SJCRH30 (cell line): ENCODE measurements around the gene UGT1A4. TPM values are rescaled to one million over a fixed set of nuclear protein-coding genes. Genes with fewer than 3 reads are reported as not detected.

Experiments
- DNase-seq, 2 experiments: peaks; one replicate each; pipeline ENCODE4 v3.0.0-alpha.2; 2015 to 2020
- H3K27ac ChIP-seq: fragments of 250-450 bp; sonication (Bioruptor Pico); 2 replicates; pipeline ENCODE4 v1.5.1; 2020; ENCODE audit warnings: mild to moderate bottlenecking, moderate library complexity
- H3K27me3 ChIP-seq: fragments of 250-450 bp; sonication (Bioruptor Pico); 2 replicates; pipeline ENCODE4 v1.5.1; 2020; ENCODE audit warnings: mild to moderate bottlenecking, moderate library complexity
- H3K36me3 ChIP-seq: fragments of 250-450 bp; sonication (Bioruptor Pico); 2 replicates; pipeline ENCODE4 v1.5.1; 2020; ENCODE audit warnings: mild to moderate bottlenecking, moderate library complexity
- H3K4me1 ChIP-seq: fragments of 250-450 bp; sonication (Bioruptor Pico); 2 replicates; pipeline ENCODE4 v1.5.1; 2020; ENCODE audit warnings: mild to moderate bottlenecking, moderate library complexity
- H3K4me3 ChIP-seq: fragments of 250-450 bp; sonication (Bioruptor Pico); 2 replicates; pipeline ENCODE4 v1.5.1; 2020; ENCODE audit warnings: mild to moderate bottlenecking, moderate library complexity
- H3K9me3 ChIP-seq: fragments of 250-450 bp; sonication (Bioruptor Pico); replicated peaks from 2 replicates; pipeline ENCODE4 v1.5.1; 2020; ENCODE audit warnings: mild to moderate bottlenecking, moderate library complexity
- total RNA-seq: library from RNA; depleted of rRNA; stranded (reverse); fragments of >200 nt; shearing (Covaris generic); gene quantifications from 2 replicates; pipeline ENCODE4 v1.2.3, GENCODE V29; 2014

The UGT1A4 gene
- total RNA-seq, 1 experiment from 2014 or later = not detected

DNA sequence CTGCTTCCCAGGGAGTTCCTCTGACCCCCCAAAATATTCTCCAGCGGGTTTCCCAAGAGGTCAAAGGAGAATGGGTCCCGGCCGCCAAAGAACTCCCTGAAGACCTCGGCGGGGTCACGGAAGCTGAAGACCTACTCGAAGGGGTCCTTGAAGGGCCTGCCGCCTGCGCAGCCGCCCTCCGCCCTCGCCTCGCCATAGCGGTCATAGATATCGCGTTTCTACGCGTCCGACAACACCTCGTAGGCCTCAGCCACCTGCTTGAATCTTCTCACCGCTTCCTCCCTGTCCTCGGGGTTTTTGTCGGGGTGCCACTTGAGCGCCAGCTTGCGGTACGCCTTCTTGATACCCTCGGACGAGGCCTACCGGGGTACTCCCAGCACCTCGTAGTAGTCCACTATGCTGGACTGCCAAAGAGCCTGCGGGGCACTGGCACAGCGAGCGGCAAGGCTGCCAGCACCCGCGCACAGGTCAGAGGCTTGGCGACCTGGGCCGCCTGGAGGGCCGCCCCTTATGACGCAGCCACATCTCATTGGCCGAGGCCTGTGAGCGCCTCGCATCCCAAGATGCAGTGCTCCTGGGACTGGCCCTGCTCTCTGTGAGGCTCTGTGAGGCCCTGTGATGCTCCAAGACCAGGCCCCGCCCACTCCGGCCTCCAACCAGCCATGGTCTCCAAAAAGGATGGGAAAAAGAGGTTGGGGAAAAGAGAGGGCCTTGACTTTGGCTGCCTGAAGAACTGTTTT is 36.5 kb downstream of the UGT1A4 start:
- H3K4me1 ChIP-seq = no peaks in the 10 kb centered on the region
- no peak overlapping the region for H3K4me3 ChIP-seq
- no peak for DNase-seq
- H3K27ac ChIP-seq = no peak overlapping the region
- no peaks in the 10 kb centered on the region for H3K27me3 ChIP-seq
- no peaks in the 10 kb centered on the region for H3K36me3 ChIP-seq
- peaks cover 5% of the 10 kb centered on the region; the same call in 1 of the 2 replicates for H3K9me3 ChIP-seq

DNA sequence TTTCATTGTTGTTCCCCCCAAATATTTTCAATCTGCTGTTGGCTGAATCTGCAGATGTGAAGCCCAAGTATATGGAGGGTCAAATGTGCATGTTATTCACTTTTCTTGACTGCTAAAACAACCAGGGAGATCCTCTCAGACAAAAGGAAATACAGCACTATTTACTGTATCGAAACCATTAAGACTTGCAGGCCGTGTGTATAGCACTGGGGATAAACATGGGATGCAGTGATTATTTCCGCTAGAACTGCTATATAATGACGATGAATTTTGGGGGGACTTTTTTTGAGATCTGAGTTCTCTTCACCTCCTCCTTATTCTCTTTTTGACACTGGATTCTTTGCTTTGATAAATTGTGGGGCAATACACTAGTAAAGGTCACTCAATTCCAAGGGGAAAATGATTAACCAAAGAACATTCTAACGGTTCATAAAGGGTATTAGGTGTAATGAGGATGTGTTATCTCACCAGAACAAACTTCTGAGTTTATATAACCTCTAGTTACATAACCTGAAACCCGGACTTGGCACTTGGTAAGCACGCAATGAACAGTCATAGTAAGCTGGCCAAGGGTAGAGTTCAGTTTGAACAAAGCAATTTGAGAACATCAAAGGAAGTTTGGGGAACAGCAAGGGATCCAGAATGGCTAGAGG is 38.0 kb downstream of the UGT1A4 start:
- no peaks in the 10 kb centered on the region for H3K27me3 ChIP-seq
- no peaks in the 10 kb centered on the region for H3K36me3 ChIP-seq
- H3K27ac ChIP-seq = no peak overlapping the region
- H3K9me3 ChIP-seq = no peaks in the 10 kb centered on the region
- no peak overlapping the region for H3K4me3 ChIP-seq
- no peaks in the 10 kb centered on the region for H3K4me1 ChIP-seq
- no peak for DNase-seq

DNA sequence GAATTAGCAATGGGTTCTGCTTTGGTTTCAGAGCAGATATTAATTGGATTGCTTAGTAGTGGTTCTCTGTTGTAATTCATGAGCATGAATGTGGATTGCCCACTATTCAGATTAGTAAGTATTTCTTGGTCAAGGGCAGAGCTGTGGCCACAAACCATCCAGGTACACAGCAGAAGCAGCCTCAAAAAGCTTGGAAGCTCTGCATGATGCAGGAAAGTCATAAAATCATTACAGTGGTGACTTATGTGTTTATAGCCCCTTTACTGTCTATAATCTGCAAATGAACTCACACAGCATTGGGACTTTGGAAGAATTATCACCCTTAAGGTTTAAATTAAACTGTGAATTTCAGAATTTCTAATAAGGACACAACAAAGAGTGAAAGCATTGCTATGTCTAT is 39.6 kb downstream of the UGT1A4 start:
- Histone ChIP-seq H3K4me1 (no peaks in the 10 kb centered on the region), H3K4me3 (no peak overlapping the region), H3K36me3 (no peaks in the 10 kb centered on the region), H3K9me3 (no peaks in the 10 kb centered on the region), H3K27ac (no peak overlapping the region), H3K27me3 (no peaks in the 10 kb centered on the region; the same call in 1 of the 2 replicates)
- no peak for DNase-seq

DNA sequence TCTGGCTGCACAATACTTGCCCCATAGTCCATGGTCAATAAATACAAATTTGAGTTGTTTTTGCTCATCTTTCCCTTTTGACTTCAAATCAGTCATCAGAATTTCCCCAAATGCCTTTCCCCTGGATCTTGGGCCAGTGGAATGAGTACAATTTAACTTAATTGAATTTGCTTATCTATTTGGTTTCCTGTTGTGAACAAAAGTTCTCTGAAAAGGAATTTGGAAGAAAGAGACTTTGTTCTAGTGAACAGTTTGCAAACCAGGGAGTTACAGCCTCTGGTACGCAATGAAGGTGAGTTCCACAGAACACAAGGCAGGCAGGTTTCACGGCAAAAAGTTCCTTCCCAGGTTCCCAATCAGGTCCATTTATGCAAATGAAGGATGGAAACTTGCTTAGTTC is 40.3 kb downstream of the UGT1A4 start:
- Histone ChIP-seq H3K4me3 (no peak overlapping the region), H3K9me3 (no peaks in the 10 kb centered on the region), H3K27me3 (no peaks in the 10 kb centered on the region; the same call in 1 of the 2 replicates), H3K27ac (no peak overlapping the region), H3K36me3 (no peaks in the 10 kb centered on the region), H3K4me1 (no peaks in the 10 kb centered on the region)
- DNase-seq = no peak

DNA sequence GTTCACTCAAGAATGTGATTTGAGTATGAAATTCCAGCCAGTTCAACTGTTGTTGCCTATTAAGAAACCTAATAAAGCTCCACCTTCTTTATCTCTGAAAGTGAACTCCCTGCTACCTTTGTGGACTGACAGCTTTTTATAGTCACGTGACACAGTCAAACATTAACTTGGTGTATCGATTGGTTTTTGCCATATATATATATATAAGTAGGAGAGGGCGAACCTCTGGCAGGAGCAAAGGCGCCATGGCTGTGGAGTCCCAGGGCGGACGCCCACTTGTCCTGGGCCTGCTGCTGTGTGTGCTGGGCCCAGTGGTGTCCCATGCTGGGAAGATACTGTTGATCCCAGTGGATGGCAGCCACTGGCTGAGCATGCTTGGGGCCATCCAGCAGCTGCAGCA is 41.5 kb downstream of the UGT1A4 start, which contains the start of gene UGT1A1:
Gene UGT1A1, plus strand, starts transcription at position 228 of the 400 bp plus-strand sequence. Its CDS starts 18 bp downstream, at position 246.
- Histone ChIP-seq H3K9me3 (no peaks in the 10 kb centered on the region), H3K27me3 (no peaks in the 10 kb centered on the region; the same call in 1 of the 2 replicates)
- DNase-seq = no peak

DNA sequence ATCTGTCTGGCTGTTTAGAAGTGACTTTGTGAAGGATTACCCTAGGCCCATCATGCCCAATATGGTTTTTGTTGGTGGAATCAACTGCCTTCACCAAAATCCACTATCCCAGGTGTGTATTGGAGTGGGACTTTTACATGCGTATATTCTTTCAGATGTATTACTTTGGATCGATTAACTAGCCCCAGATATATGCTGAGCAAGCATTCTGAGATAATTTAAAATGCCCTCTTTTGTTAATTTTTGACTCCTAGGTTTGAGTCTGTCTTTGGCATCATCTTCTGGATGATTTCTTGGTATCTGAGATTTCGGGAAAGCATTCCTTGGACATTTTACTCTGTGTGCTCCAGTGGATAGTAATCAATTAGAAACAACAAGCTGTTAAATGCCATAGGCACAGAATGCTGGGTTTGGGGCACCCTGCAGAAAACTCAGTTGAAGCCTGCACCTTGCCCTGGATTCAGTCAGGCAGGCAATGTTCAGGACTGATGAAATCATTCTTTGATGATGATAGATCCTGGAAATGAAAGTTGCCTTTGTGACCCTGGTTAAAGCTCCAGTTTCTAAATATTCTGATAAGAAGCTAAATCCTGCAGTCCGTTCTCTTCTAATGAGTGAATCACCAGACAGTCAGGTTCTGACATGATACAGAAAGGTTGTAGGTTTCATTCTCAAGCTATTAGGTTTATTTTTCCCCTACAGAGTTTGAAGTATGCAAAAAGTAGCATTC is 42.7 kb downstream of the UGT1A4 start:
- no peak for DNase-seq
- Histone ChIP-seq H3K27ac (no peak overlapping the region), H3K4me3 (no peak overlapping the region), H3K36me3 (no peaks in the 10 kb centered on the region), H3K9me3 (no peaks in the 10 kb centered on the region), H3K27me3 (no peaks in the 10 kb centered on the region; the same call in 1 of the 2 replicates), H3K4me1 (no peaks in the 10 kb centered on the region)

More for the DNA sequence above, 41.5 kb downstream of the UGT1A4 start, which contains the start of gene UGT1A1:
- H3K36me3 ChIP-seq = no peaks in the 10 kb centered on the region
- no peaks in the 10 kb centered on the region for H3K4me1 ChIP-seq
- H3K4me3 ChIP-seq = no peak within 1 kb of the TSS
- H3K27ac ChIP-seq = no peak within 1 kb of the TSS

DNA sequence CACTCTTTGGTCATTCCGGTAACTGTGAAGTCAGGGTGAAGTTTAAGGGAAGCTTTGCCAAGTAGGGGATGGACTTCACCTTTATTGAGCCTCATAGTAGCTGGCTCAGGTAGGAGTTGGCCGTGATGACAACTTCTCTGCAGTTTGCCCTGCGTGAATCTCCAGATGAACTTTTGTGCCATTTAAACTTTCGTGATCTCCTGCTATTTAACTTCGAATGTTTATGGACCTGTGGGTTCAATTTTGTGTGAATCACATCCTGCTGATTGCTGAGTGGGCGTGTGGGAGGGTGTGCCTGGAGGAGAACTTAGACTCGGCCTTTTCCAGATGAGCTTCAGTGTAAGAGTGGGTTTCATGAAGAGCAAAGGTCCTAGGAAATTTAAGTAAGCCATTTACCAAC is 45.7 kb downstream of the UGT1A4 start:
- no peak overlapping the region for H3K4me3 ChIP-seq
- no peaks in the 10 kb centered on the region for H3K4me1 ChIP-seq
- no peak for DNase-seq
- no peaks in the 10 kb centered on the region for H3K9me3 ChIP-seq
- no peaks in the 10 kb centered on the region for H3K36me3 ChIP-seq
- no peaks in the 10 kb centered on the region; the same call in 1 of the 2 replicates for H3K27me3 ChIP-seq
- H3K27ac ChIP-seq = no peak overlapping the region

DNA sequence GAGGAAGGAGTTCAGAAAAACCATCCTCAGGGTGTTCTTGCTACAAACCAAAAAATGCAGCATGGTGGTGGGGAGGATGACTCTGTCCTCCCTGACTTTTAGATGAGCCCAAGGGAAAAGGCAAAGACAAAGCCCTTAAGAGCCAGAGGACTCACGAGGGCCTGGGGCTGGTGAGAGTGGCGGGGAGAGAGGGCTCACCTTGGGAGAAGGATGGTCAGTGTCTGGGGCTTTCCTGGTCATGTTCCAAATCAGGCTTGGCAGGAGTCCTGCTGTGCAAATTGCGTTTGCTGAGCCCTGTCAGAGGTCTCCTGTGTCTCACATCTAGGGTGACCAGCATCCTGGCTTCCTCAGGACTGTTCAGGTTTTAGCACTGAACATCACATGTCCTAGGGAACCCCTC is 46.2 kb downstream of the UGT1A4 start:
- no peak overlapping the region for H3K4me3 ChIP-seq
- H3K27me3 ChIP-seq = no peaks in the 10 kb centered on the region; the same call in 1 of the 2 replicates
- no peaks in the 10 kb centered on the region for H3K4me1 ChIP-seq
- no peak for DNase-seq
- no peak overlapping the region for H3K27ac ChIP-seq
- H3K36me3 ChIP-seq = no peaks in the 10 kb centered on the region
- H3K9me3 ChIP-seq = no peaks in the 10 kb centered on the region

DNA sequence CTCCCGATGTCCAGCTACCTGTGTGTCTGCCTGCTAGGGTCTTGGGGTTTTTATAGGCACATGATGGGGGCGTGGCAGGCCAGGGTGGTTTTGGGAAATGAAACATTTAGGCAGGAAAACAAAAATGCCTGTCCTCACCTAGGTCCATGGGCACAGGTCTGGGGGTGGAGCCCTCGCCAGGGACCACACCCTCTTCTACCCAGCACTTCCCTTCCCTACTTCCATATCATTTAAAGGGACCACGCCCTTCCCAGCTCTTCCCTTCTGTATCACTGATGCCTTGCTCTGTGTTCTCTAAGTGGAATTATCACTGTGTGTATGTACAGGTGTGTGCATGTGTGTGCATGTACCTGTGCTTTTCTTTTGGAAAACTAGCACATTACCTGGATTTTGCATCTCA is 47.9 kb downstream of the UGT1A4 start:
- H3K4me3 ChIP-seq = no peak overlapping the region
- H3K36me3 ChIP-seq = no peaks in the 10 kb centered on the region
- DNase-seq = no peak
- H3K4me1 ChIP-seq = no peaks in the 10 kb centered on the region
- peaks cover 8% of the 10 kb centered on the region; the same call in 1 of the 2 replicates for H3K27me3 ChIP-seq
- H3K9me3 ChIP-seq = no peaks in the 10 kb centered on the region
- H3K27ac ChIP-seq = no peak overlapping the region

DNA sequence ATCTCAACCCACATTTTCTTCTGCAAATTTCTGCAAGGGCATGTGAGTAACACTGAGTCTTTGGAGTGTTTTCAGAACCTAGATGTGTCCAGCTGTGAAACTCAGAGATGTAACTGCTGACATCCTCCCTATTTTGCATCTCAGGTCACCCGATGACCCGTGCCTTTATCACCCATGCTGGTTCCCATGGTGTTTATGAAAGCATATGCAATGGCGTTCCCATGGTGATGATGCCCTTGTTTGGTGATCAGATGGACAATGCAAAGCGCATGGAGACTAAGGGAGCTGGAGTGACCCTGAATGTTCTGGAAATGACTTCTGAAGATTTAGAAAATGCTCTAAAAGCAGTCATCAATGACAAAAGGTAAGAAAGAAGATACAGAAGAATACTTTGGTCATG is 49.5 kb downstream of the UGT1A4 start:
- no peak for DNase-seq
- Histone ChIP-seq H3K9me3 (no peaks in the 10 kb centered on the region), H3K4me3 (no peak overlapping the region), H3K4me1 (no peaks in the 10 kb centered on the region), H3K27me3 (peaks cover 8% of the 10 kb centered on the region; the same call in 1 of the 2 replicates), H3K27ac (no peak overlapping the region), H3K36me3 (no peaks in the 10 kb centered on the region)

DNA sequence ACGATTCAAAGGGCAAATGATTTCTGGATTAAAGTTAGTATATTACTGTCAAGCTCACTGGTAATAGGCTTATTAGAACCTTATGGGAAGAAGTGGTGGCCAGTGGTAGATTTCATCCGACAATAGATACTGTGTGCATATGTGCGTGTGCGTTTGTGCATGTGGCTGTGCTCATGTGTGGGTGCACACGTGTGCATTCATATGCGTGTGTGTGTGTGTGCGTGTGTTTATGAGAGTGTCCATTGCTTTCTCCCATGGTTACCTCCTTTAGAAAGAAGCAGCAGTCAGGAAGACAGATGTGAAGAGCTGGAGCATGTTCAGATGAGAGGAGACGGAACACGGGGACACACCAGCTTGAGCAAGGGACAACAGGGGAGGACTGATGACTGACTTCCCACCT is 50.7 kb downstream of the UGT1A4 start:
- Histone ChIP-seq H3K36me3 (no peaks in the 10 kb centered on the region), H3K4me1 (no peaks in the 10 kb centered on the region), H3K9me3 (no peaks in the 10 kb centered on the region), H3K27me3 (peaks cover 8% of the 10 kb centered on the region; the same call in 1 of the 2 replicates), H3K4me3 (no peak overlapping the region), H3K27ac (no peak overlapping the region)
- DNase-seq = no peak

DNA sequence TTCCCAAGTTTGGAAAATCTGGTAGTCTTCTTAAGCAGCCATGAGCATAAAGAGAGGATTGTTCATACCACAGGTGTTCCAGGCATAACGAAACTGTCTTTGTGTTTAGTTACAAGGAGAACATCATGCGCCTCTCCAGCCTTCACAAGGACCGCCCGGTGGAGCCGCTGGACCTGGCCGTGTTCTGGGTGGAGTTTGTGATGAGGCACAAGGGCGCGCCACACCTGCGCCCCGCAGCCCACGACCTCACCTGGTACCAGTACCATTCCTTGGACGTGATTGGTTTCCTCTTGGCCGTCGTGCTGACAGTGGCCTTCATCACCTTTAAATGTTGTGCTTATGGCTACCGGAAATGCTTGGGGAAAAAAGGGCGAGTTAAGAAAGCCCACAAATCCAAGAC is 53.6 kb downstream of the UGT1A4 start:
- no peaks in the 10 kb centered on the region for H3K36me3 ChIP-seq
- no peaks in the 10 kb centered on the region for H3K4me1 ChIP-seq
- DNase-seq = no peak
- no peak overlapping the region for H3K27ac ChIP-seq
- H3K4me3 ChIP-seq = no peak overlapping the region
- no peaks in the 10 kb centered on the region for H3K9me3 ChIP-seq
- H3K27me3 ChIP-seq = peaks cover 8% of the 10 kb centered on the region; the same call in 1 of the 2 replicates

DNA sequence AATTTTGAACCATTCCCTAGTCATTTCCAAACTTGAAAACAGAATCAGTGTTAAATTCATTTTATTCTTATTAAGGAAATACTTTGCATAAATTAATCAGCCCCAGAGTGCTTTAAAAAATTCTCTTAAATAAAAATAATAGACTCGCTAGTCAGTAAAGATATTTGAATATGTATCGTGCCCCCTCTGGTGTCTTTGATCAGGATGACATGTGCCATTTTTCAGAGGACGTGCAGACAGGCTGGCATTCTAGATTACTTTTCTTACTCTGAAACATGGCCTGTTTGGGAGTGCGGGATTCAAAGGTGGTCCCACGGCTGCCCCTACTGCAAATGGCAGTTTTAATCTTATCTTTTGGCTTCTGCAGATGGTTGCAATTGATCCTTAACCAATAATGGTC is 54.0 kb downstream of the UGT1A4 start:
- Histone ChIP-seq H3K9me3 (no peaks in the 10 kb centered on the region), H3K36me3 (no peaks in the 10 kb centered on the region), H3K27me3 (peaks cover 8% of the 10 kb centered on the region; the same call in 1 of the 2 replicates), H3K4me3 (no peak overlapping the region), H3K4me1 (no peaks in the 10 kb centered on the region), H3K27ac (no peak overlapping the region)
- DNase-seq = no peak

DNA sequence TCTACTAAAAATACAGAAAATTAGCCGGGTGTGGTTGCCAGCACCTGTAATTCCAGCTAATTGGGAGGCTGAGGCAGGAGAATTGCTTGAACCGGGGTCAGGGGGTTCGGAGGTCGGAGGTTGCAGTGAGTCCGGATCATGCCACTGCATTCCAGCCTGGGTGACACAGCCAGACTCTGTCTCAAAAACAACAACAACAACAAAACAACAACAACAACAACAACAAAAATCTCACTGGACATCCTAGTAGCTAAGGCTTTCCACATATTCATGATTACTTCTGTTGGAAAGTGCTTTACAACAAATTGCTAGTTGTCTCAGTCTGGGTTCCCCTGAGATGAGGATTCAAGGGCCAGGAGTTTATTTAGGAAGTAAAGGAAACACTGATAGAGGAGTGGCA is 55.3 kb downstream of the UGT1A4 start:
- Histone ChIP-seq H3K9me3 (no peaks in the 10 kb centered on the region), H3K27me3 (peaks cover 8% of the 10 kb centered on the region; the same call in 1 of the 2 replicates), H3K4me3 (no peak overlapping the region), H3K4me1 (no peaks in the 10 kb centered on the region), H3K27ac (no peak overlapping the region), H3K36me3 (no peaks in the 10 kb centered on the region)
- no peak for DNase-seq

DNA sequence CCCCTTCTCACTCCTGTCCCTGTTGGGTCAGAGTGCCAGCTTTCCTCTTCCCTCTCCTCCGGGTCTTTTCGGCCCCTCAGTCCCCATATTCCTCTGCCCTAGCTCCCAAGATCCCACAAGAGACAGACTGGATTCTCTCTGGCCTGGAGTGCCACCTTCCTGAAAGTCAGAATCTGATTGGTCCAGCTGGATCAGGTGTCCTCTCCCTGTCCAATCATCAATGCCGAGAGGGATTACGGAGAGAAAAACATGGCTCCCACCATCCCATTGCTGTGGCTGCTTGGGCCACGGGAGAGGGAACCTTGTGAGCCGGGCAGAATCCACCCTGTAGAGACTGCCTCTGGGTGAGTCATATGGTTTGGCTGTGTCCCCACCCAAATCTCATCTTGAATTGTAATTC is 56.9 kb downstream of the UGT1A4 start:
- DNase-seq = no peak
- H3K4me3 ChIP-seq = no peak overlapping the region
- H3K27ac ChIP-seq = no peak overlapping the region
- no peaks in the 10 kb centered on the region for H3K9me3 ChIP-seq
- H3K36me3 ChIP-seq = no peaks in the 10 kb centered on the region
- no peaks in the 10 kb centered on the region for H3K4me1 ChIP-seq
- 0 out of 2 replicates have a peak, but pooled peaks cover 4% of the 10 kb centered on the region for H3K27me3 ChIP-seq
